Measurements from ENCODE around the gene LRP1B.

The LRP1B gene

DNA sequence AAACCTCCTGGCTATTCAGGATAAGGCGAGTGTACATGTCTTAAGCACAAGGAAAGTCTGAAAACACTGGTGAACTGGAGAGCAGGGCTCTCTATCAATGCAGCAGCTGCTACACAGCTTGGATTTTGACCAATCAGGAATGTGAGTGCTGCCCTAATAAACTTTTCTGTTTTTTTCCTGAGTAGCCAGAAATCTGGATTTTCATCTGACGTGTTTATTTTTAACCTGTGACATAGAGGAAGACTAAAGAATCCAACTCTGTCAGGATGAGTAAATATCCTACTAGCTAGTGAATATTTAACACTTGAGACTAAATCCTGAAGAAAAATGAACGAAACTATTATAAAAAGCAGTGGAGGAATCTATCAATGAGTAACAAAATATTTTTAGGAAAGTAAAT lies 1638.9 kb downstream of the LRP1B start:
- no peak for DNase-seq (ENCODE audit: extremely low read depth, low read depth)
- TF ChIP-seq, protein P1, sequence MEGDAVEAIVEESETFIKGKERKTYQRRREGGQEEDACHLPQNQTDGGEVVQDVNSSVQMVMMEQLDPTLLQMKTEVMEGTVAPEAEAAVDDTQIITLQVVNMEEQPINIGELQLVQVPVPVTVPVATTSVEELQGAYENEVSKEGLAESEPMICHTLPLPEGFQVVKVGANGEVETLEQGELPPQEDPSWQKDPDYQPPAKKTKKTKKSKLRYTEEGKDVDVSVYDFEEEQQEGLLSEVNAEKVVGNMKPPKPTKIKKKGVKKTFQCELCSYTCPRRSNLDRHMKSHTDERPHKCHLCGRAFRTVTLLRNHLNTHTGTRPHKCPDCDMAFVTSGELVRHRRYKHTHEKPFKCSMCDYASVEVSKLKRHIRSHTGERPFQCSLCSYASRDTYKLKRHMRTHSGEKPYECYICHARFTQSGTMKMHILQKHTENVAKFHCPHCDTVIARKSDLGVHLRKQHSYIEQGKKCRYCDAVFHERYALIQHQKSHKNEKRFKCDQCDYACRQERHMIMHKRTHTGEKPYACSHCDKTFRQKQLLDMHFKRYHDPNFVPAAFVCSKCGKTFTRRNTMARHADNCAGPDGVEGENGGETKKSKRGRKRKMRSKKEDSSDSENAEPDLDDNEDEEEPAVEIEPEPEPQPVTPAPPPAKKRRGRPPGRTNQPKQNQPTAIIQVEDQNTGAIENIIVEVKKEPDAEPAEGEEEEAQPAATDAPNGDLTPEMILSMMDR (IDR thresholded peaks at IDR 0.05; ENCODE audit: low read depth, low read length) = no peak

DNA sequence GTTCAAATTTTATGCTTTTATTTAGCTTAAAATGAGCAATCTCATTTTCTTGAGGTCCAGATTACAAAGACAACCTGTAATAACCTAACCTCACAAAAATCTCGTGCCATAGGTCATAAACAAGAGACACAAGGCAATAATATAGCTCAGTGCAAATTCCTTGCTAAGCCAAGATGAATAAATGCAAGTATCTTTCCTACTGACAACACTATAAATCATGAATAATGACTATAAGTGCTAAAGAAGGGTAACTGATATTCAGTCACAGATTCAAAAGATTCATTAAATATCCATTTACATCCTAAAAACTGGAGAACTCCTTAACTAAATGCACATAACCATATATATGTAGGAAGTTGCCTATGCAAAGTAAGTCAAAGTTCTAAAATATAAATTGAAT lies 1641.6 kb downstream of the LRP1B start:
- DNase-seq (ENCODE audit: extremely low read depth, low read depth) = no peak
- TF ChIP-seq, protein P1 (IDR thresholded peaks at IDR 0.05; ENCODE audit: low read depth, low read length) = no peak

DNA sequence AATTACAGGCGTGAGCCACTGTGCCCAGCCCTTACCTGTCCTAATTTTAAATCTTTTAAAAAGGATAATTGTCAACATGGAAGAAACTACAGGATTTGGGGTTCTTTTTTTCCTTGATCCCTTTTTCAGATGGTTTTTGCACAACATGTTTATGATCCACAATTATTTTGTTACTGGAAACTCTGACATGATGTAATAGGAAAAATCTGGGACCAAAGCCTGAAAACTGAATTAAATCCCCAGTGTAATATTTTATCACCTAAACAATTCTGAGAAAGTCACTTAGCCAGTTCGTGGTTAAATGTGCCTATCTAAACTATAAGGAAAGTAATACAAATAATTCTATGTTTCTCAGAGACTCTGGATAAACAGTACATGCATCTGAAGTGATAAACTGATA lies 1649.7 kb downstream of the LRP1B start:
- TF ChIP-seq, protein P1 (IDR thresholded peaks at IDR 0.05; ENCODE audit: low read depth, low read length) = no peak
- DNase-seq (ENCODE audit: extremely low read depth, low read depth) = no peak

DNA sequence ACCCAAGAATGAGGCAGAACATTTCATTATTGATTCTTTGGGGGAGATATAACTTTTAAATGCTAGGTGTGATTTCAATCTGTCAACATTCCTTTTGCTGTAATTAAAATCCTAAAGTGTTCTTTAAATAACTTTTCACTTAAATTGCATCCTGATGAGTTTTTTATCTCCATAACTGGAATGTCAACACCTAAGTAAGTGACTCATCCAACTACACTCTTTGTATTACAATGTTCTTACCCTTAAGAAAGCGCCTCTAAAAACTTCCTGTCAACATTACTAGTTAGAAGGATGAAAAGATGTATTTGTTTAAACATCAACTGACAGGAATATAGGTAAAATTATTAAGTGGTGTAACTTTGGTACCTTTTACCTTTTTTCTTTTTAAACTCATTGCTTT lies 1657.0 kb downstream of the LRP1B start:
- TF ChIP-seq, protein P1 (IDR thresholded peaks at IDR 0.05; ENCODE audit: low read depth, low read length) = no peak
- no peak for DNase-seq (ENCODE audit: extremely low read depth, low read depth)

DNA sequence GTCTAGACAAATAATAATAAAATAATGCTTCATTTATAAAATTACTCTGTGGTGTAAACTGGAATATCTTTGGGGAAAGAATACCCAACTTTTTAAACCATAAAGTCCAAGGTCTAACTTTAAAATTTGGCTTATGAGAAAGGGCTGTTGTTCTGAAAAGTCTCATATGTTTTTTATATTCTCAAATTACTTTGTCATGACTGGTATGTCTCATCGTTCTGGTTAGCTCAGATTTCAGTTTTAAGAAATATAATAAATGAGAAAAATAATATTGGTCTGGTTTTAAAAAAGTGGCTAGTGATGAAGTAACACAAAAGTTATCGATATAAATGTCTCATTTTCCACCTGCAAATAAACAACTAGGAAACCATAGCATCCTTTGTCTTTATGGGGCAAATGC lies 1658.1 kb downstream of the LRP1B start:
- DNase-seq (ENCODE audit: extremely low read depth, low read depth) = no peak
- TF ChIP-seq, protein P1 (IDR thresholded peaks at IDR 0.05; ENCODE audit: low read depth, low read length) = no peak

DNA sequence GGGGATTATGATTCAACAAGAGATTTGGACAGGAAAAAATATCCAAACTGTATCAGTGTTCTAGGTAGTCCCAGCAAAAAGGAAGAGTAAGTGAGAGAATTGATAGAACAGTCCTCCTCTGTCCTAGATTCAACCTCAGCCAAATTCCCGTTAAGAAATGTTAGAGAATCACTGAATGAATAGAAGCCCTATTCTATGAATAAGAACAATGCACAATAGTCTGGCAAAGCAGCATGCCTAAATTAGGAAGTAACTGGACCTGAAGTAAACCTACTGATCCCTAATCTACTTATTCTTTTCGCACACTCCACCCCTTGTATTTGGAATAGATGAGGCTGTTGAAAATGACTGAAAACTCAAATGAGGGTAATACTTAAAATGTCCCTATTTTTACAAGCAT lies 1665.5 kb downstream of the LRP1B start:
- DNase-seq (ENCODE audit: extremely low read depth, low read depth) = no peak
- TF ChIP-seq, protein P1 (IDR thresholded peaks at IDR 0.05; ENCODE audit: low read depth, low read length) = no peak

DNA sequence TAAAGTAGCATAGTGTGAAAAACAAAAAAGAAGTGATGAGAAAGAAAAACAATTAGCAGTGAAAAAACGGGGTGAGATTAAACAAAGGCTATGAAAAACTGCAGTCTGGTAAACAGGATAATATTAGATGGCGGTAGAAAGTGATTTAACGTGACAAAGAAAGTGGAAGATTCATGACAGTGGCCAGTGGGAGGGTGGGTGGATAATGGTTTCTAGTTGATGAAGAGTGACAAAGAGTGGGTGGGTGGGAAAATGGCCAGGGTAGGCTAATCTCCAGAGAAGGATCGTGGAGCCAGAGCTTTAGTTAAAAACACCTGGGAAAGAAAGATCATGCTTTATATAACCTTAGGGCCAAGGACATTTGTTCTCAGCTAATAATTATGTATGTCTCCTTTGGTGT lies 1667.8 kb downstream of the LRP1B start:
- TF ChIP-seq, protein P1 (IDR thresholded peaks at IDR 0.05; ENCODE audit: low read depth, low read length) = no peak
- no peak for DNase-seq (ENCODE audit: extremely low read depth, low read depth)

Measured in AG09319 (cell line).